ENCODE results near the gene ARHGEF2. TPM values are rescaled to one million over a fixed set of nuclear protein-coding genes. Genes with fewer than 3 reads are reported as not detected.

Gene ARHGEF2
- total and polyA plus RNA-seq, 4 donors, result 58.3 to 217 (median 117) TPM

DNA sequence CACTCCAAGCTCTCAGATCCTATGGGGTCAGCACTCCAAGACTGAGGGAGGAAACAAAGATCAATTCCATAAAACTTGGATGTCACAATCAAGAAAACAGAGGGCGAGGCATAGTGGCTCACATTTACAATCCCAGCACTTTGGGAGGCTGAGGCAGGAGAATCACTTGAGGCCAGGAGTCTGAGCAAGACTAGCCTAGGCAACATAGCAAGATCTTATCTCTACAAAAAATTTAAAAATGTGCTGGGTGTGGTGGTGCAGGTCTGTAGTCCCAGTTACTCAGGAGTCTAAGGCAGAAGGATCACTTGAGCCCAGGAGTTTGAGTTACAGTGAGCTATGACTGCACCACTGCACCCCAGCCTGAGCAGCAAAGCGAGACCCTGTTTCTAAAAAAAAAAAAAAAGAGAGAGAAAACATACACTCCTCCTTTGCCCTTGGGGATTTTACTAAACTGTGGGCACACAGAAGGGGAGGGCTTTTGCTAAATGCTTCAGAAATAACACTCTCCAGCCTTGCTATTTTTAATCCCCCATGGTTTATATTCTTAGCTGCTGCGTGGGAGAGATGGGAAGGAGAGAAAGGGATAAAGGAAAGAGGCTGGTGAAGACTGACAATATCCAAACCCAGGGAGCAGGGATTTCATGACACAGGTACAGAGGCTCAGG is 18.1 kb downstream of the ARHGEF2 start:
- Histone ChIP-seq H3K4me1 (ENCODE audit: control insufficient read depth in 1 of 2, insufficient read depth in 2 of 2, low read length in 2 of 2) (no peaks in the 10 kb centered on the region), H3K27ac (ENCODE audit: low read depth in 1 of 2, low read length in 2 of 2) (peak overlapping the region; percentile 46 to 95), H3K4me3 (ENCODE audit: low read length in 2 of 2) (no peak overlapping the region), H3K36me3 (ENCODE audit: control insufficient read depth in 1 of 2, insufficient read depth in 2 of 2, low read length in 1 of 2) (peaks cover 0 to 15% of the 10 kb centered on the region in 2 donors), H3K9me3 (ENCODE audit: control insufficient read depth, low read length) (no peaks in the 10 kb centered on the region), H3K27me3 (ENCODE audit: control insufficient read depth in 1 of 2, insufficient read depth in 2 of 2, low read length in 1 of 2) (no peaks in the 10 kb centered on the region)
- ATAC-seq (ENCODE audit: low FRiP score) (no peak), DNase-seq (no peak)
- intact Hi-C loops (cut with DNase I), result no loop called here
- WGBS, 2 donors, result 30 to 32% methylated on average over 3 of the region's 3 CpGs

- H3K27ac ChIP-seq (ENCODE audit: low read depth in 1 of 2, low read length in 2 of 2), result no peak overlapping the region
- DNase-seq (no peak), ATAC-seq (ENCODE audit: low FRiP score) (no peak)
- no peaks in the 10 kb centered on the region for H3K4me1 ChIP-seq (ENCODE audit: control insufficient read depth in 1 of 2, insufficient read depth in 2 of 2, low read length in 2 of 2)
- no peaks in the 10 kb centered on the region for H3K9me3 ChIP-seq (ENCODE audit: control insufficient read depth, low read length)
- no peaks in the 10 kb centered on the region for H3K27me3 ChIP-seq (ENCODE audit: control insufficient read depth in 1 of 2, insufficient read depth in 2 of 2, low read length in 1 of 2)
- 87 to 88% methylated on average over 12 of the region's 12 CpGs for WGBS, 2 donors
- intact Hi-C loops (cut with DNase I), result no loop called here
- no peak overlapping the region for H3K4me3 ChIP-seq (ENCODE audit: low read length in 2 of 2)
- H3K36me3 ChIP-seq (ENCODE audit: control insufficient read depth in 1 of 2, insufficient read depth in 2 of 2, low read length in 1 of 2), result peaks cover 0 to 13% of the 10 kb centered on the region in 2 donors
Observed at GRCh38 chr1:155957411-155957915, 20.9 kb downstream of the ARHGEF2 start.

GRCh38 chr1:155954645-155955044 is 23.7 kb downstream of the ARHGEF2 start:
- ATAC-seq (ENCODE audit: low FRiP score) (no peak), DNase-seq (no peak)
- Histone ChIP-seq H3K27ac (ENCODE audit: low read depth in 1 of 2, low read length in 2 of 2) (no peak overlapping the region), H3K27me3 (ENCODE audit: control insufficient read depth in 1 of 2, insufficient read depth in 2 of 2, low read length in 1 of 2) (no peaks in the 10 kb centered on the region), H3K9me3 (ENCODE audit: control insufficient read depth, low read length) (no peaks in the 10 kb centered on the region), H3K4me3 (ENCODE audit: low read length in 2 of 2) (no peak overlapping the region), H3K4me1 (ENCODE audit: control insufficient read depth in 1 of 2, insufficient read depth in 2 of 2, low read length in 2 of 2) (no peaks in the 10 kb centered on the region), H3K36me3 (ENCODE audit: control insufficient read depth in 1 of 2, insufficient read depth in 2 of 2, low read length in 1 of 2) (peaks cover 0 to 28% of the 10 kb centered on the region in 2 donors)
- intact Hi-C loops (cut with DNase I), result no loop called here
- WGBS, 2 donors, result 94 to 97% methylated on average over 3 of the region's 3 CpGs

- Histone ChIP-seq H3K27ac (ENCODE audit: low read depth in 1 of 2, low read length in 2 of 2) (no peak overlapping the region), H3K36me3 (ENCODE audit: control insufficient read depth in 1 of 2, insufficient read depth in 2 of 2, low read length in 1 of 2) (peaks cover 3 to 23% of the 10 kb centered on the region in 2 donors), H3K4me1 (ENCODE audit: control insufficient read depth in 1 of 2, insufficient read depth in 2 of 2, low read length in 2 of 2) (no peaks in the 10 kb centered on the region), H3K4me3 (ENCODE audit: low read length in 2 of 2) (no peak overlapping the region), H3K9me3 (ENCODE audit: control insufficient read depth, low read length) (no peaks in the 10 kb centered on the region), H3K27me3 (ENCODE audit: control insufficient read depth in 1 of 2, insufficient read depth in 2 of 2, low read length in 1 of 2) (no peaks in the 10 kb centered on the region)
- intact Hi-C loops (cut with DNase I), result no loop called here
- WGBS, 2 donors, result 84 to 87% methylated on average over 13 of the region's 13 CpGs
- peak in 1 of 2 donors; percentile 30 for DNase-seq
- no peak for ATAC-seq (ENCODE audit: low FRiP score)
Observed at GRCh38 chr1:155952505-155952890, 25.8 kb downstream of the ARHGEF2 start.

GRCh38 chr1:155951753-155952504 is 26.4 kb downstream of the ARHGEF2 start:
- intact Hi-C loops (cut with DNase I), result no loop called here
- peak; percentile 18 to 41 for DNase-seq
- Histone ChIP-seq H3K4me1 (ENCODE audit: control insufficient read depth in 1 of 2, insufficient read depth in 2 of 2, low read length in 2 of 2) (no peaks in the 10 kb centered on the region), H3K9me3 (ENCODE audit: control insufficient read depth, low read length) (no peaks in the 10 kb centered on the region), H3K36me3 (ENCODE audit: control insufficient read depth in 1 of 2, insufficient read depth in 2 of 2, low read length in 1 of 2) (peaks cover 4 to 23% of the 10 kb centered on the region in 2 donors), H3K27me3 (ENCODE audit: control insufficient read depth in 1 of 2, insufficient read depth in 2 of 2, low read length in 1 of 2) (no peaks in the 10 kb centered on the region), H3K27ac (ENCODE audit: low read depth in 1 of 2, low read length in 2 of 2) (no peak overlapping the region), H3K4me3 (ENCODE audit: low read length in 2 of 2) (no peak overlapping the region)
- ATAC-seq (ENCODE audit: low FRiP score), result no peak
- 70 to 76% methylated on average over 6 of the region's 6 CpGs for WGBS, 2 donors

DNA sequence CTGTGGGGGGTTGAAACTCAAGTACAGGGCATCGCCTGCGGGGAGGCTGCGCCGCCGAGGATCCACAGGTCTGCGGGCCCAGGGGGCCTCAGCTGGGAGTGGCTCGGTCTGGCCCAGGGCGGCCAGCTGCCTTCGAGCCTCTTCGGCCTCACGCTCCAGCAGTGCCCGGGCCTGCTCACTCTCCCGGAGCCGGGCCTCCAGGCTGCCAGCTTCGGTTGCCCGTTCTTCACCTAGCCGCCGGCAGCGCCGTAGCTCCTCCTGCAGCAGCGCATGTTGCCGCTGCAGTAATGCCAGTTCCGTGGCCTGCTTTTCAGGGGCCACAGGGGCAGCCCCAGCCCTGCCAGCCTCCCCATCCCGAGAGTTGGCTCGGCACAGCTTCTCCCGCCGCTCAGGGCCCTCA is 27.5 kb downstream of the ARHGEF2 start:
- 95 to 96% methylated on average over 27 of the region's 27 CpGs for WGBS, 2 donors

GRCh38 chr1:155947741-155948140 is 30.6 kb downstream of the ARHGEF2 start:
- H3K36me3 ChIP-seq (ENCODE audit: control insufficient read depth in 1 of 2, insufficient read depth in 2 of 2, low read length in 1 of 2), result peaks cover 4 to 21% of the 10 kb centered on the region in 2 donors
- H3K27me3 ChIP-seq (ENCODE audit: control insufficient read depth in 1 of 2, insufficient read depth in 2 of 2, low read length in 1 of 2), result no peaks in the 10 kb centered on the region
- intact Hi-C loops (cut with DNase I), result no loop called here
- no peaks in the 10 kb centered on the region for H3K4me1 ChIP-seq (ENCODE audit: control insufficient read depth in 1 of 2, insufficient read depth in 2 of 2, low read length in 2 of 2)
- ATAC-seq (ENCODE audit: low FRiP score), result no peak
- no peaks in the 10 kb centered on the region for H3K9me3 ChIP-seq (ENCODE audit: control insufficient read depth, low read length)
- no peak overlapping the region for H3K27ac ChIP-seq (ENCODE audit: low read depth in 1 of 2, low read length in 2 of 2)
- no peak overlapping the region for H3K4me3 ChIP-seq (ENCODE audit: low read length in 2 of 2)
- DNase-seq, result peak in 1 of 2 donors; percentile 32
- 82 to 84% methylated on average over 8 of the region's 8 CpGs for WGBS, 2 donors

More for the DNA sequence above, 27.5 kb downstream of the ARHGEF2 start:
- peaks cover 4 to 23% of the 10 kb centered on the region in 2 donors for H3K36me3 ChIP-seq (ENCODE audit: control insufficient read depth in 1 of 2, insufficient read depth in 2 of 2, low read length in 1 of 2)
- no peak overlapping the region for H3K4me3 ChIP-seq (ENCODE audit: low read length in 2 of 2)
- no peaks in the 10 kb centered on the region for H3K9me3 ChIP-seq (ENCODE audit: control insufficient read depth, low read length)
- no peaks in the 10 kb centered on the region for H3K4me1 ChIP-seq (ENCODE audit: control insufficient read depth in 1 of 2, insufficient read depth in 2 of 2, low read length in 2 of 2)
- intact Hi-C loops (cut with DNase I), result no loop called here
- H3K27me3 ChIP-seq (ENCODE audit: control insufficient read depth in 1 of 2, insufficient read depth in 2 of 2, low read length in 1 of 2), result no peaks in the 10 kb centered on the region
- H3K27ac ChIP-seq (ENCODE audit: low read depth in 1 of 2, low read length in 2 of 2), result no peak overlapping the region
- DNase-seq (peak in 1 of 2 donors; percentile 70), ATAC-seq (ENCODE audit: low FRiP score) (no peak)

DNA sequence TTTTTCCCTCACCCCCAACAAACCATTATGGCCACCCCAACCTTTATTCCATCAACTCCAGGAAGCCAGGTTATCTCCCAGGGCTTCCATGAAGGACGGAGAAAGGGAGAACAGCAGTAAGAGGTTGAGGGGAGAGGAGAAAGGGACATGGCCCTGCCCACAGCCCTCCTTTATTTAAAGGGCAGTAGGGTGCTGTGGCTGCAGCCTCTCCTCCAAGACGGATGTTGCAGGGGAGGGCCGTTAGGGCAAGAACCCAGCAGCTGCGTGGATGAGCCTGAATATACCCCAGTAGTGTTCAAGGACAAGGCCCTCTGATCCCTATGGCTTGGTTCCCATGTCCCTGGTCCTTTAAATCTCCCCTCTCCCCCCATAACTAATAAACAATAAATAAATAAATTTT is 31.1 kb downstream of the ARHGEF2 start:
- Histone ChIP-seq H3K4me1 (ENCODE audit: control insufficient read depth in 1 of 2, insufficient read depth in 2 of 2, low read length in 2 of 2) (no peaks in the 10 kb centered on the region), H3K27ac (ENCODE audit: low read depth in 1 of 2, low read length in 2 of 2) (no peak overlapping the region), H3K9me3 (ENCODE audit: control insufficient read depth, low read length) (no peaks in the 10 kb centered on the region), H3K36me3 (ENCODE audit: control insufficient read depth in 1 of 2, insufficient read depth in 2 of 2, low read length in 1 of 2) (peaks cover 4 to 18% of the 10 kb centered on the region in 2 donors), H3K27me3 (ENCODE audit: control insufficient read depth in 1 of 2, insufficient read depth in 2 of 2, low read length in 1 of 2) (no peaks in the 10 kb centered on the region), H3K4me3 (ENCODE audit: low read length in 2 of 2) (no peak overlapping the region)
- intact Hi-C loops (cut with DNase I), result no loop called here
- 59 to 65% methylated on average over 4 of the region's 4 CpGs for WGBS, 2 donors
- ATAC-seq (ENCODE audit: low FRiP score), result no peak
- DNase-seq, result peak in 1 of 2 donors; percentile 22
